ENCODE measurements around the gene GRB2. TPM values are rescaled to one million over a fixed set of nuclear protein-coding genes. Genes with fewer than 3 reads are reported as not detected.

The GRB2 gene
- total RNA-seq, 2 donors from 2014 or later = 117 to 126 TPM

DNA sequence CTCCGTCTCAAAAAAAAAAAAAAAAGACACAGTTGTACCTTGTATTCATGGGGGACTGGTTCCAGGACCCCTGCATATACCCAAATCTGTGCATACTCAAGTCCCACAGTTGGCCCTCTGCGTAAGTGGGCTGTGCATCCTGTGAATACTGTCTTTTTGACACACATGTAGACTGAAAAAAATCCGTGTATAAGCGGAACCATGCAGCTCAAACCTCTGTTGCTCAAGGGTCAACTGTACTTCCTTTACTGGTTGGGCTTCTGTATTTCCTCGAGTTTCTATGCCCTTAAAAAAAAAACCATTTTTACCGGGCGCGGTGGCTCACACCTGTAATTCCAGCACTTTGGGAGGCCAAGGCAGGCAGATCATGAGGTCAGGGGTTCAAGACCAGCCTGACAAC lies 52.3 kb downstream of the GRB2 start:
- intact Hi-C loops (cut with DNase I) = no loop called here
- TF ChIP-seq, protein P1, sequence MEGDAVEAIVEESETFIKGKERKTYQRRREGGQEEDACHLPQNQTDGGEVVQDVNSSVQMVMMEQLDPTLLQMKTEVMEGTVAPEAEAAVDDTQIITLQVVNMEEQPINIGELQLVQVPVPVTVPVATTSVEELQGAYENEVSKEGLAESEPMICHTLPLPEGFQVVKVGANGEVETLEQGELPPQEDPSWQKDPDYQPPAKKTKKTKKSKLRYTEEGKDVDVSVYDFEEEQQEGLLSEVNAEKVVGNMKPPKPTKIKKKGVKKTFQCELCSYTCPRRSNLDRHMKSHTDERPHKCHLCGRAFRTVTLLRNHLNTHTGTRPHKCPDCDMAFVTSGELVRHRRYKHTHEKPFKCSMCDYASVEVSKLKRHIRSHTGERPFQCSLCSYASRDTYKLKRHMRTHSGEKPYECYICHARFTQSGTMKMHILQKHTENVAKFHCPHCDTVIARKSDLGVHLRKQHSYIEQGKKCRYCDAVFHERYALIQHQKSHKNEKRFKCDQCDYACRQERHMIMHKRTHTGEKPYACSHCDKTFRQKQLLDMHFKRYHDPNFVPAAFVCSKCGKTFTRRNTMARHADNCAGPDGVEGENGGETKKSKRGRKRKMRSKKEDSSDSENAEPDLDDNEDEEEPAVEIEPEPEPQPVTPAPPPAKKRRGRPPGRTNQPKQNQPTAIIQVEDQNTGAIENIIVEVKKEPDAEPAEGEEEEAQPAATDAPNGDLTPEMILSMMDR (IDR thresholded peaks at IDR 0.05) = no peak
- H3K27me3 ChIP-seq = no peaks in the 10 kb centered on the region
- no peak overlapping the region for H3K9ac ChIP-seq (ENCODE audit: low read depth in 2 of 2, low read length in 2 of 2)
- no peak overlapping the region for H3K27ac ChIP-seq
- no peak for DNase-seq
- no peak overlapping the region for H3K4me3 ChIP-seq
- no peaks in the 10 kb centered on the region for H3K9me3 ChIP-seq
- no peaks in the 10 kb centered on the region for H3K36me3 ChIP-seq
- H3K4me1 ChIP-seq = no peaks in the 10 kb centered on the region

DNA sequence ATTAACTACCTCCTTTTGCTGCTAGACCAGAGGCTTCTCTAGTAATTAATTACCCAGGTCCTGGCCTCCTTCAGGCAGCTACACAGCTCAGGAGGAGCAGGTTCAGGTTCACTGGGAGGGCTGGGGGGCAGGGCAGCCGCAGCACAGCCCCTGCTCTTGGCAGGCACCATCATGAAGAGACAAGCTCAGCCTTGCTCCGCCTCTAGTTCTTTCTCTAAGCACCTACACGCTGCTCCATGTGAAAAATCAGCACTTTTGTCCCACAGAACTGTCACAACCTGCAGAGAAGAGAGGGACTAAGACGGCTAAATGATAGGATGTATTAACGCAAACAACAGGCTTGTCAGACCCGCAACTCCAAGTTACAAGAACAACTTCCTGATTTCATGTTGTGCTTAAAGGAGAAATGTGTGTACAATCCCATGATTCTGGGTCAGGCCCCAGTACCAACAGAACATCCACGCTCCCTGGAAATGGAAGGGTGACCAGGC lies 53.4 kb downstream of the GRB2 start:
- Histone ChIP-seq H3K4me1 (no peaks in the 10 kb centered on the region), H3K4me3 (no peak overlapping the region), H3K36me3 (no peaks in the 10 kb centered on the region), H3K27me3 (no peaks in the 10 kb centered on the region), H3K9me3 (no peaks in the 10 kb centered on the region), H3K9ac (ENCODE audit: low read depth in 2 of 2, low read length in 2 of 2) (no peak overlapping the region), H3K27ac (no peak overlapping the region)
- intact Hi-C loops (cut with DNase I) = no loop called here
- no peak for DNase-seq
- TF ChIP-seq, protein P1 (IDR thresholded peaks at IDR 0.05) = no peak

DNA sequence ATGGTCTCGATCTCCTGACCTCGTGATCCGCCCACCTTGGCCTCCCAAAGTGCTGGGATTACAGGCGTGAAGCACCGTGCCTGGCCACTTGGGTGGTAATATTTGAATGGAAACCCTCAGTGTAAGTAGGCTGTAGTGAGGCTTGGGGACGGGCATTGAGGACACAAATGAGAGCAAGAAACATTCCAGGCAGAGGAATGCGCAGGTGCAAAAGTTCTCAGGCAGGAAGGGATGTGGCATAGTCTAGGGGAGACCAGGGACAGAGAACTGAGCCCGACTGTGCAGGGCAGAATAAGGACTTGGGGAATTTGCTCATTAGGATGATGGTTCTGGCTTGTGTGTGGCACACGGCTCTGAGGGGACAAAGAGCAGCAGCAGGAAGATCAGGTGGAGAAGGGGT lies 54.8 kb downstream of the GRB2 start:
- Histone ChIP-seq H3K27ac (no peak overlapping the region), H3K9ac (ENCODE audit: low read depth in 2 of 2, low read length in 2 of 2) (no peak overlapping the region), H3K4me3 (no peak overlapping the region), H3K4me1 (no peaks in the 10 kb centered on the region), H3K9me3 (no peaks in the 10 kb centered on the region), H3K36me3 (no peaks in the 10 kb centered on the region), H3K27me3 (no peaks in the 10 kb centered on the region)
- no peak for DNase-seq
- TF ChIP-seq, protein P1 (IDR thresholded peaks at IDR 0.05) = no peak
- intact Hi-C loops (cut with DNase I) = no loop called here

DNA sequence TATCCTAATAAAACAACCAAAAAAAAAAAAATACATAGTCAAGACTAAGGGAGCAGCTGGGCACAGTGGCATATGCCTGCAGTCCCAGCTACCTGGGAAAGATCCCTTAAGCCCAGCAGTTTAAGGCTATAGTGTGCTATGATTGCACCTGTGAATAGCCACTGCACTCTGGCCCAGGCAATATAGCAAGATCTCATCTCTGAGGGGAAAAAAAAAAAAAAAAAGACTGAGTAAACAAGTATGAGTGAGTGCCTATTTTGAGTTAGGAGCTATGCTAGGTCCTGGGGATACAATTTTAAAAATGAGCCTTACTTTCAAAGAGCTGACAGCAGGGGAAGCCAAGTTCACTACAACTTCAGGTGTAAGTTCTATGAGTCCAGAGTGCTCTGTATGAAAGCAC lies 55.4 kb downstream of the GRB2 start:
- no peak for DNase-seq
- H3K4me1 ChIP-seq = no peaks in the 10 kb centered on the region
- no peaks in the 10 kb centered on the region for H3K36me3 ChIP-seq
- TF ChIP-seq, protein P1 (IDR thresholded peaks at IDR 0.05) = no peak
- intact Hi-C loops (cut with DNase I) = no loop called here
- no peak overlapping the region for H3K9ac ChIP-seq (ENCODE audit: low read depth in 2 of 2, low read length in 2 of 2)
- H3K4me3 ChIP-seq = no peak overlapping the region
- no peak overlapping the region for H3K27ac ChIP-seq
- no peaks in the 10 kb centered on the region for H3K9me3 ChIP-seq
- no peaks in the 10 kb centered on the region for H3K27me3 ChIP-seq

DNA sequence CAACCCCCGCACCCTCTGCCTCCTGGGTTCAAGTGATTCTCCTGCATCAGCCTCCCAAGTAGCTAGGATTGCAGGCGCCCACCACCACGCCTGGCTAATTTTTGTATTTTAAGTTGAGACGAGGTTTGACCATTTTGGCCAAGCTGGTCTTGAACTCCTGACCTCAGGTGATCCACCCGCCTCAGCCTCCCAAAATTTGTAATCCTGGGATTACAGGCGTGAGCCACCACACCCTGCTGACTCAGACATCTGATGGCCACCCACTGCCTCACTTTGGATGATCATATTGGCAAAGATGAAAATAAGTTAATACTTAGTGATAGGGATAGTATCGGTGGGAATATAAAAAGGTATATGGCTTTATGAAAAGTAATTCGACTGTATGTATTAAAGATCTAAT lies 55.9 kb downstream of the GRB2 start:
- H3K27ac ChIP-seq = no peak overlapping the region
- H3K9me3 ChIP-seq = no peaks in the 10 kb centered on the region
- H3K27me3 ChIP-seq = no peaks in the 10 kb centered on the region
- no peak for DNase-seq
- no peaks in the 10 kb centered on the region for H3K36me3 ChIP-seq
- intact Hi-C loops (cut with DNase I) = no loop called here
- no peaks in the 10 kb centered on the region for H3K4me1 ChIP-seq
- no peak overlapping the region for H3K9ac ChIP-seq (ENCODE audit: low read depth in 2 of 2, low read length in 2 of 2)
- H3K4me3 ChIP-seq = no peak overlapping the region
- TF ChIP-seq, protein P1 (IDR thresholded peaks at IDR 0.05) = no peak
